Measurements from ENCODE around the gene ADSS2.
A peak's percentile ranks its signal among the peaks of the same experiment; 100 is the strongest.

ADSS2 gene

GRCh38 chr1:244445320-244446181, 6.2 kb downstream of the ADSS2 start:
- peak; percentile 95 for DNase-seq (ENCODE audit: low spot score)

- DNase-seq (ENCODE audit: low spot score): peak; percentile 48
Measured at GRCh38 chr1:244444854-244445253, 6.9 kb downstream of the ADSS2 start.

- no peak for DNase-seq (ENCODE audit: low spot score)
Measured at GRCh38 chr1:244442850-244443249, 8.9 kb downstream of the ADSS2 start.

- DNase-seq (ENCODE audit: low spot score): no peak
Measured at GRCh38 chr1:244439391-244440032, 12.2 kb downstream of the ADSS2 start.

GRCh38 chr1:244437086-244437468, 14.6 kb downstream of the ADSS2 start:
- DNase-seq (ENCODE audit: low spot score): no peak

- no peak for DNase-seq (ENCODE audit: low spot score)
Measured at GRCh38 chr1:244436336-244437085, 15.2 kb downstream of the ADSS2 start.

GRCh38 chr1:244435562-244436205, 16.0 kb downstream of the ADSS2 start:
- DNase-seq (ENCODE audit: low spot score): peak; percentile 65

GRCh38 chr1:244431166-244431565, 20.5 kb downstream of the ADSS2 start:
- peak; percentile 87 for DNase-seq (ENCODE audit: low spot score)

- DNase-seq (ENCODE audit: low spot score): no peak
Measured at GRCh38 chr1:244429818-244430217, 21.9 kb downstream of the ADSS2 start.

- DNase-seq (ENCODE audit: low spot score): no peak
Measured at GRCh38 chr1:244427647-244428046, 24.1 kb downstream of the ADSS2 start.

GRCh38 chr1:244424649-244425334, 26.9 kb downstream of the ADSS2 start:
- no peak for DNase-seq (ENCODE audit: low spot score)

- DNase-seq (ENCODE audit: low spot score): no peak
Measured at GRCh38 chr1:244422174-244422573, 29.5 kb downstream of the ADSS2 start.

- no peak for DNase-seq (ENCODE audit: low spot score)
Measured at GRCh38 chr1:244419024-244419423, 32.7 kb downstream of the ADSS2 start.

- DNase-seq (ENCODE audit: low spot score): no peak
Measured at GRCh38 chr1:244414543-244414942, 37.2 kb downstream of the ADSS2 start.

GRCh38 chr1:244413736-244414135, 38.0 kb downstream of the ADSS2 start:
- no peak for DNase-seq (ENCODE audit: low spot score)

- DNase-seq (ENCODE audit: low spot score): no peak
Measured at GRCh38 chr1:244412176-244412575, 39.5 kb downstream of the ADSS2 start.

GRCh38 chr1:244409701-244410100, 42.0 kb downstream of the ADSS2 start:
- no peak for DNase-seq (ENCODE audit: low spot score)

- no peak for DNase-seq (ENCODE audit: low spot score)
Measured at GRCh38 chr1:244406337-244406736, 45.4 kb downstream of the ADSS2 start.

- no peak for DNase-seq (ENCODE audit: low spot score)
Measured at GRCh38 chr1:244405856-244406255, 45.9 kb downstream of the ADSS2 start.

GRCh38 chr1:244403431-244403830, 48.3 kb downstream of the ADSS2 start:
- no peak for DNase-seq (ENCODE audit: low spot score)

GRCh38 chr1:244400974-244401373, 50.7 kb downstream of the ADSS2 start:
- no peak for DNase-seq (ENCODE audit: low spot score)

GRCh38 chr1:244397131-244397530, 54.6 kb downstream of the ADSS2 start:
- DNase-seq (ENCODE audit: low spot score): no peak
